HG03045 (cell line): ENCODE data around the gene CSF3R.
A peak's percentile ranks its signal among the peaks of the same experiment; 100 is the strongest.

Experiments
- ATAC-seq: cut with Tn5 transposase; IDR thresholded peaks from one replicate; pipeline ENCODE4 v1.9.1; 2021; ENCODE audit warnings: mild to moderate bottlenecking, moderate library complexity; ENCODE audit not compliant: unreplicated experiment

Gene CSF3R

DNA sequence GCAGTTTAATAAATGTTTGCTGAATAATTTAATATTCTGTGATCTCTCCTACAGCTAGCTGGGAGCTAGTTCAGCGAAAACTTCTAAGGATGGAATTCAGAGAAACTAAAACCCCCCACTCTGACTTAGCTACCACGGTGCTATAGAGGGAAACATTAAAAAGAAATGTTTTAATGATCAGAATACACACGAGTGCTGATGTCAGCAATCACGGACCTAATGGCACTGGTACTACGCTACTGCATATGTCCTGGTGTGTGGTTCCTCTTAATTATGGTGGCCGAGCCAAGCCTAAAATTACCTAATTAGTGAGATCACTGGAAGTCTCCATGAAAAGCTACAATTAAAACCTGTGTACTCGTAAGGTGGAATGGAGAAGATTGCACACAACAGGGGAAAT is 61.1 kb downstream of the CSF3R start:
- ATAC-seq = no peak

DNA sequence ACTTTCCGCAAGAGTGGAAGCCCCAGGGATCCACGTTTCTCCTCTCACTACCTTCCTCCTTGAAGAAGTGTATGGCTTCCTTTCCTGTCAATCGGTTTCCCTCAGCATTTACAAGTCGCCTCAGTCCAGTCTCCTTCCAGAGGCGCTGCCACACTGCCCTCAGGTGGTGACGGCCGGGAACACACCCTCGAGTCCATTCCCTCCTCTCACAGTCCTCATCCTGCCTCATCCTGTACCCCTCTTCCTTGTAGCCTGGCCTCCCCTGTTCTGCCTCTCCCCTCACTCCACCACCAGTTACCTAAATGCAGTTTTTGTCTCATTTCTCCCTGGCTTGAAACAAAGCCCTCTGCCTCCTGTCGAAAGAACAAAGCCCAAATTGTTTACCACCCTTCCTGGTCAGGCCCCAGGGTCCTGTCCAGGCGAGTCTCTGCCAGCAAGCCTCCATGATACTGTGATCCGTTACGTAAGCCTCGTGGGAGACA is 61.8 kb downstream of the CSF3R start:
- peak; percentile 77 for ATAC-seq

DNA sequence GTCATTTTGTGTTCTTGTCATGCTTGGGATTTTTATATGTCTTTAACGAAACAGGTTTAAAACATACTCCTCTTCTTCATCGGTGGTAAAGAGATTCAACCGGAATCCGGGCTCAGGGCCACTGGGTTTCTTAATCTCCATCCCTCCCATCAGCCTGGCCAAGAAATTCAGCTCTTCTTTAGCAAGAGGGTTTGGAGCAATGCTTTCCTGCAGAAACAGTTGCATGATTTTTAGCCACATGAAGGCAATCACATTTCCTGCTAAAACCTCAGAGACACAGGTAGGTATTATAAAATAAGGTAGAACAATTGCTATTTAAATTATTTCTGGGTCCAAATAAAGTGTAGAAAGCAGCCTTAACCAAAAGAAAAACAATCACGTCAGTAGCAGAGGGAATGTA is 62.3 kb downstream of the CSF3R start:
- ATAC-seq = no peak

DNA sequence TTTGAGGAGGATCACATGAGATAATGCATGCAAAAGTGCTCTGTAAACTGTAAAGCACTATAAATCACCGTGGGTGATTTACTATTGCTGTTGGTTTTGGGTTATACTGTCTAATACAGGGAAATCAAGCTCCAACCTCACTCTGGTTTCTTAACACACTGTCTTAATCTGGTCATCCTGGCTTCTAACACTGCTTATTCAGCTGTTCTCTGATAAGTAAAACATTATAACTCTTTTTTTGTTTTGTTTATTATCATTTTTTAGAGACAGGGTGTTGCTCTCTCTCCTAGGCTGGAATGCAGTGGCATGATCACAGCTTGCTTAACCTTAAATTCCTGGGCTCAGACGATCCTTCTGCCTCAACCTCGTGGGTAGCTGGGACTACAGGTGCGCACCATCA is 63.1 kb downstream of the CSF3R start:
- no peak for ATAC-seq

DNA sequence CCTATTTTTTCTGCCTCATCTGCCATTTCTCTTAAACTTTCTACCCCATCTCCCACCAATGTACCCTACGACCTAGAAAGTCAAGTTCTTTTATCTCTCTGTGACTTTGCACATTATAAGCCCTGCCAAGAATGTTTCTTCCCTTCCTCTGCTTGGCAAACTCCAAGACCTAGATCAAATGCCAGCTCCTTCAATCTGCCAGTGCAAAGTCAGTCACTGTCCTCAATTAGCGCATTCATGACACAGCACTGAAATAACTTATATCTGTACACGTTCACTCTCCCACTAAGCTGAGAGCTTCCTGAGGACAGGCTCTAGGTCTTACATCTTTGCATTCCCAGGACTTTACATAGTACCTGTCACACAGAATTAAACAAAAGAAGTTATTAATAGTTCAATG is 63.6 kb downstream of the CSF3R start:
- no peak for ATAC-seq

DNA sequence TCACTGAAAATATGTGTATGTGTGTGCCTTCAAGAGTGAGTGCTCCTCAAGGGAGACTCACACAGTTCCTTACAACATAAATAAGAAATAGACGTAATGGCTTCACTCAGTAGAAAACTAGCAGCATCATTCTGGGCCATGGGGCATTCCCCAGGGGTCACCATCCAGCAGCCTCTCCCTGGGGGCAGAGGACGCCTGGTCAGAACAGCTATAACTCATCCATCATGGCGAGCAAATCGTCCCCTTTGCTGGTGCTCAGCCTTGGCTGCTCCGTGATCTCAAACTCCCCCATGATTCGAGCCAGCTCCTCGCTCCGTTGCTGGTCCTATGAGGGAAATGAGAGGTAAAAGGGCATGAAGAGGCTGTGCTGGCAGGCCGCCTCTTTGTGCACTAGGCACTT is 64.8 kb downstream of the CSF3R start:
- no peak for ATAC-seq
